Measurements from ENCODE around the gene PLSCR3.

GRCh38 chr17:7352503-7352889, 41.8 kb downstream of the PLSCR3 start:
- TF ChIP-seq, protein P1, sequence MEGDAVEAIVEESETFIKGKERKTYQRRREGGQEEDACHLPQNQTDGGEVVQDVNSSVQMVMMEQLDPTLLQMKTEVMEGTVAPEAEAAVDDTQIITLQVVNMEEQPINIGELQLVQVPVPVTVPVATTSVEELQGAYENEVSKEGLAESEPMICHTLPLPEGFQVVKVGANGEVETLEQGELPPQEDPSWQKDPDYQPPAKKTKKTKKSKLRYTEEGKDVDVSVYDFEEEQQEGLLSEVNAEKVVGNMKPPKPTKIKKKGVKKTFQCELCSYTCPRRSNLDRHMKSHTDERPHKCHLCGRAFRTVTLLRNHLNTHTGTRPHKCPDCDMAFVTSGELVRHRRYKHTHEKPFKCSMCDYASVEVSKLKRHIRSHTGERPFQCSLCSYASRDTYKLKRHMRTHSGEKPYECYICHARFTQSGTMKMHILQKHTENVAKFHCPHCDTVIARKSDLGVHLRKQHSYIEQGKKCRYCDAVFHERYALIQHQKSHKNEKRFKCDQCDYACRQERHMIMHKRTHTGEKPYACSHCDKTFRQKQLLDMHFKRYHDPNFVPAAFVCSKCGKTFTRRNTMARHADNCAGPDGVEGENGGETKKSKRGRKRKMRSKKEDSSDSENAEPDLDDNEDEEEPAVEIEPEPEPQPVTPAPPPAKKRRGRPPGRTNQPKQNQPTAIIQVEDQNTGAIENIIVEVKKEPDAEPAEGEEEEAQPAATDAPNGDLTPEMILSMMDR (IDR thresholded peaks at IDR 0.05): peak in 1 of 4 experiments; percentile 75
- TF ChIP-seq POLR2A (IDR thresholded peaks at IDR 0.05): no peak

Data from gastroesophageal sphincter (tissue), 3 donors.